SK-N-SH (cell line): ENCODE results near the gene TPM4. TPM values are rescaled to one million over a fixed set of nuclear protein-coding genes. Genes with fewer than 3 reads are reported as not detected.
A peak's percentile ranks its signal among the peaks of the same experiment; 100 is the strongest.

ENCODE experiments used
- CTCF ChIA-PET: fragments of 300-600, 350-600 bp; formaldehyde crosslinking; extraction: SDS; loops from one replicate; lab custom pipeline; 2021; lab: Yijun Ruan, JAX
- POLR2A ChIA-PET: fragments of 350-600 bp; sonication (Branson Sonifier 250); formaldehyde crosslinking; extraction: SDS; loops from one replicate; lab custom pipeline; 2020; ENCODE audit warnings: antibody characterized with exemption, inconsistent platforms; lab: Yijun Ruan, JAX
- DNase-seq: peaks from one replicate; pipeline ENCODE4 v3.0.0; 2012
- H2AFZ ChIP-seq: fragments of 200-600 bp; sonication (generic); 2 replicates; pipeline ENCODE4 v1.8.1; 2016; ENCODE audit warnings: antibody characterized with exemption, mild to moderate bottlenecking, low read depth
- H3F3A ChIP-seq: fragments of 200-600 bp; sonication (generic); replicated peaks from 2 replicates; pipeline ENCODE3; 2016; ENCODE audit warnings: antibody characterized with exemption, mild to moderate bottlenecking; ENCODE audit not compliant: insufficient read depth
- H3K27ac ChIP-seq, 2 experiments: fragments of 200-500 bp in 1 of 2; fragments of 200-600 bp in 1 of 2; sonication (Bioruptor generic) in 1 of 2; sonication (generic), shearing (Covaris generic) in 1 of 2; 2 replicates each; pipeline versions ENCODE4 v1.5.1 to v1.6.1; 2014 to 2016; ENCODE audit warnings: low read depth in 2 of 2, inconsistent platforms in 1 of 2, low read length in 1 of 2, mild to moderate bottlenecking in 1 of 2, mixed read lengths in 1 of 2
- H3K27me3 ChIP-seq: fragments of 200-600 bp; sonication (generic), shearing (Covaris generic); 2 replicates; pipeline ENCODE4 v1.6.1; 2016; ENCODE audit warnings: mixed run types; ENCODE audit not compliant: insufficient read depth
- H3K36me3 ChIP-seq, 2 experiments: fragments of 200-500 bp in 1 of 2; fragments of 200-600 bp in 1 of 2; sonication (Bioruptor generic) in 1 of 2; sonication (generic) in 1 of 2; replicated peaks in 1 of 2; 2 replicates each; pipeline versions ENCODE3 to v1.5.1; 2014 to 2016; ENCODE audit warnings: low read length in 1 of 2, mild to moderate bottlenecking in 1 of 2; ENCODE audit not compliant: insufficient read depth in 2 of 2, control insufficient read depth in 1 of 2
- H3K4me1 ChIP-seq, 2 experiments: fragments of 200-500 bp in 1 of 2; fragments of 200-600 bp in 1 of 2; sonication (Bioruptor generic) in 1 of 2; sonication (generic), shearing (Covaris generic) in 1 of 2; 2 replicates each; pipeline versions ENCODE4 v1.5.1 to v1.6.1; 2014 to 2016; ENCODE audit warnings: low read depth in 1 of 2, low read length in 1 of 2, mixed run types in 1 of 2; ENCODE audit not compliant: insufficient read depth in 2 of 2, control insufficient read depth in 1 of 2
- H3K4me2 ChIP-seq: fragments of 200-600 bp; sonication (generic), shearing (Covaris generic); 2 replicates; pipeline ENCODE4 v1.6.1; 2017; ENCODE audit warnings: mixed run types
- H3K4me3 ChIP-seq, 2 experiments: fragments of 200-500 bp in 1 of 2; fragments of 200-600 bp in 1 of 2; sonication (Bioruptor generic) in 1 of 2; sonication (generic), shearing (Covaris generic) in 1 of 2; 2 replicates each; pipeline versions ENCODE4 v1.5.1 to v1.8.1; 2014 to 2016; ENCODE audit warnings: low read depth in 2 of 2, inconsistent platforms in 1 of 2, low read length in 1 of 2, mild to moderate bottlenecking in 1 of 2, mixed read lengths in 1 of 2, moderate library complexity in 1 of 2
- H3K79me2 ChIP-seq: fragments of 200-600 bp; sonication (generic); 2 replicates; pipeline ENCODE4 v1.8.1; 2017; ENCODE audit warnings: mild to moderate bottlenecking; ENCODE audit not compliant: insufficient read depth
- H3K9ac ChIP-seq: fragments of 200-600 bp; sonication (generic); 2 replicates; pipeline ENCODE4 v1.6.1; 2017; ENCODE audit warnings: mixed run types
- H3K9me2 ChIP-seq: fragments of 200-600 bp; sonication (generic); 2 replicates; pipeline ENCODE4 v1.6.1; 2017; ENCODE audit warnings: mixed run types
- H3K9me3 ChIP-seq: fragments of 200-600 bp; sonication (generic); 2 replicates; pipeline ENCODE4 v1.6.1; 2017; ENCODE audit warnings: mixed run types, mild to moderate bottlenecking, moderate library complexity
- H4K20me1 ChIP-seq: fragments of 200-600 bp; sonication (generic); 2 replicates; pipeline ENCODE4 v1.6.1; 2017; ENCODE audit warnings: mild to moderate bottlenecking, mixed run types; ENCODE audit not compliant: insufficient read depth
- CHD2 ChIP-seq: fragments of 150-350 bp; IDR thresholded peaks from 2 replicates; pipeline ENCODE4 v1.6.1; 2018; ENCODE audit warnings: low read length; ENCODE audit not compliant: partially characterized antibody
- ELF1 ChIP-seq: IDR thresholded peaks from 2 replicates; pipeline ENCODE4 v1.4.0; 2012
- EZH2phosphoT487 ChIP-seq: fragments of 200-600 bp; sonication (generic); IDR thresholded peaks from 2 replicates; pipeline ENCODE4 v1.6.1; 2017; ENCODE audit warnings: low read depth, mixed run types, mild to moderate bottlenecking, antibody characterized with exemption, moderate library complexity, borderline replicate concordance
- FOSL2 ChIP-seq: IDR thresholded peaks from 2 replicates; pipeline ENCODE4 v1.4.0; 2012; ENCODE audit warnings: low read depth, mild to moderate bottlenecking, moderate library complexity, borderline replicate concordance
- FOXM1 ChIP-seq: IDR thresholded peaks from 2 replicates; pipeline ENCODE4 v1.4.0; 2012; ENCODE audit warnings: low read depth, mild to moderate bottlenecking
- GATA2 ChIP-seq: sonication (generic); formaldehyde crosslinking; IDR thresholded peaks from 2 replicates; pipeline ENCODE4 v1.5.0; 2020; ENCODE audit warnings: mild to moderate bottlenecking, missing genetic modification reagents
- IRF3 ChIP-seq: fragments of 150-350 bp; IDR thresholded peaks from 2 replicates; pipeline ENCODE4 v1.6.1; 2016; ENCODE audit warnings: mild to moderate bottlenecking, low read depth, low read length
- PBX3 ChIP-seq: IDR thresholded peaks from 2 replicates; pipeline ENCODE4; 2012
- POLR2AphosphoS5 ChIP-seq: IDR thresholded peaks from 2 replicates; pipeline ENCODE4 v1.6.1; 2012; ENCODE audit warnings: low read depth, low read length
- REST ChIP-seq: IDR thresholded peaks from 2 replicates; pipeline ENCODE4 v1.6.1; 2012; ENCODE audit warnings: mild to moderate bottlenecking, low read depth, low read length, moderate library complexity
- RXRA ChIP-seq: IDR thresholded peaks from 2 replicates; pipeline ENCODE4 v1.4.0; 2012; ENCODE audit warnings: low read depth, mild to moderate bottlenecking, borderline replicate concordance
- SIN3A ChIP-seq: IDR thresholded peaks from 2 replicates; pipeline ENCODE4 v1.6.1; 2012; ENCODE audit warnings: low read depth, mild to moderate bottlenecking, low read length, moderate library complexity, borderline replicate concordance
- SMC3 ChIP-seq: IDR thresholded peaks from 2 replicates; pipeline ENCODE4 v1.6.1; 2012; ENCODE audit warnings: low read depth, low read length, improper control_type of control experiment
- TEAD4 ChIP-seq: IDR thresholded peaks from 2 replicates; pipeline ENCODE4 v1.4.0; 2012; ENCODE audit warnings: mild to moderate bottlenecking, borderline replicate concordance; ENCODE audit not compliant: insufficient read depth
- USF1 ChIP-seq: IDR thresholded peaks from 2 replicates; pipeline ENCODE4 v1.4.0; 2012; ENCODE audit warnings: low read depth, borderline replicate concordance
- USF2 ChIP-seq: fragments of 150-350 bp; IDR thresholded peaks from 2 replicates; pipeline ENCODE4 v1.6.1; 2017; ENCODE audit warnings: antibody characterized with exemption, low read length, low read depth, borderline replicate concordance
- YY1 ChIP-seq: IDR thresholded peaks from 2 replicates; pipeline ENCODE4 v1.4.0; 2012; ENCODE audit warnings: low read depth, mild to moderate bottlenecking
- WGBS: methylation state at CpG from one replicate; pipeline ENCODE4 v1.1.6; 2017; ENCODE audit warnings: low lambda C conversion rate; 5-methylcytosine and 5-hydroxymethylcytosine counted together
- polyA plus RNA-seq, 3 experiments: library from polyadenylated mRNA; depleted of rRNA; stranded (reverse); fragments of >200 nt; gene quantifications; 2 replicates each; pipeline ENCODE4 v1.2.3, GENCODE V29; 2012

TPM4 gene
- polyA plus RNA-seq, 1 of the 3 experiments (the other 2 are of a cell fraction): 440 TPM

GRCh38 chr19:16111909-16112752 lies 35.8 kb downstream of the TPM4 start:
- DNase-seq: no peak
- Histone ChIP-seq H3K27me3 (no peaks in the 10 kb centered on the region), H3K4me3 (peak overlapping the region; percentile 82 to 100), H2AFZ (peak overlapping the region; percentile 99), H3K9ac (peak overlapping the region; percentile 95), H3K9me2 (no peaks in the 10 kb centered on the region), H3K4me2 (peak overlapping the region; percentile 98), H3K9me3 (no peaks in the 10 kb centered on the region), H4K20me1 (peaks cover 4% of the 10 kb centered on the region; the same call in 1 of the 2 replicates)
- WGBS: 4% methylated on average over 29 of the region's 37 CpGs
- POLR2A ChIA-PET: no interaction called here
- peak; percentile 73; the same call in 1 of the 2 replicates for TF ChIP-seq POLR2AphosphoS5
- peak; percentile 87; the same call in 1 of the 2 replicates for TF ChIP-seq YY1
- TF ChIP-seq PBX3: no peak
- TF ChIP-seq USF2: no peak
- TF ChIP-seq, all 33 proteins: peak for 2
- Histone ChIP-seq H3K36me3 (peaks cover 2 to 6% of the 10 kb centered on the region in 2 experiments), H3K79me2 (peaks cover 53% of the 10 kb centered on the region), H3K4me1 (peaks cover 9 to 10% of the 10 kb centered on the region in 2 experiments), H3F3A (peaks cover 3% of the 10 kb centered on the region), H3K27ac (peak overlapping the region; percentile 66 to 74; a peak in 3 of 4 replicates)
- CTCF ChIA-PET: interaction anchor here (0.6 to 4.7 kb wide), 10 partner anchors 23 to 88 kb away, joined by 3 to 29 read pairs (median 6); partner anchors contain the start of gene TPM4

GRCh38 chr19:16112778-16113177 lies 36.5 kb downstream of the TPM4 start:
- DNase-seq: no peak
- 31% methylated on average over 2 of the region's 2 CpGs for WGBS
- no peaks in the 10 kb centered on the region for H3K9me2 ChIP-seq
- H3K4me2 ChIP-seq: peak overlapping the region; percentile 98
- H3K9me3 ChIP-seq: no peaks in the 10 kb centered on the region
- no peaks in the 10 kb centered on the region for H3F3A ChIP-seq
- ChIA-PET POLR2A (no interaction called here), CTCF (interaction anchor here (1.1 to 4.7 kb wide), 3 partner anchors 48 to 86 kb away, joined by 3 to 22 read pairs (median 7); no protein-coding TSS in a partner anchor)
- H4K20me1 ChIP-seq: peaks cover 10% of the 10 kb centered on the region; the same call in 1 of the 2 replicates
- no peak overlapping the region for H3K27ac ChIP-seq
- H3K27me3 ChIP-seq: no peaks in the 10 kb centered on the region
- peak overlapping the region; percentile 82 to 100 for H3K4me3 ChIP-seq
- H3K4me1 ChIP-seq: peaks cover 9 to 10% of the 10 kb centered on the region in 2 experiments
- H3K9ac ChIP-seq: peak overlapping the region; percentile 95; the same call in 1 of the 2 replicates
- TF ChIP-seq SMC3: no peak
- no peak for TF ChIP-seq EZH2phosphoT487
- no peak for TF ChIP-seq FOSL2
- no peak for TF ChIP-seq GATA2
- no peak for TF ChIP-seq FOXM1
- TF ChIP-seq RXRA: no peak
- TF ChIP-seq SIN3A: no peak
- TF ChIP-seq ELF1: no peak
- no peak for TF ChIP-seq REST
- no peak for TF ChIP-seq IRF3
- TF ChIP-seq CHD2: no peak
- TF ChIP-seq USF1: no peak
- no peak for TF ChIP-seq TEAD4
- H3K79me2 ChIP-seq: peaks cover 57% of the 10 kb centered on the region
- H3K36me3 ChIP-seq: peaks cover 2 to 6% of the 10 kb centered on the region in 2 experiments
- H2AFZ ChIP-seq: no peak overlapping the region
